K562 (cell line): ENCODE measurements around the gene THAP8. TPM values are rescaled to one million over a fixed set of nuclear protein-coding genes. Genes with fewer than 3 reads are reported as not detected.

Experiments
- AFF1 ChIP-seq, 2 experiments: fragments of 450-650 bp; IDR thresholded peaks; 2 replicates each; pipeline ENCODE4 v1.6.1; 2018; ENCODE audit warnings: mild to moderate bottlenecking in 2 of 2, low read depth in 1 of 2; ENCODE audit not compliant: partially characterized antibody in 2 of 2
- ELF4 ChIP-seq: fragments of 450-650 bp; formaldehyde crosslinking; IDR thresholded peaks from 2 replicates; pipeline ENCODE4 v1.4.0; 2022; ENCODE audit warnings: missing genetic modification characterization
- ESRRB ChIP-seq: fragments of 250-450 bp; sonication (Bioruptor Pico); IDR thresholded peaks from 2 replicates; pipeline ENCODE4 v1.5.0; 2020; ENCODE audit warnings: mild to moderate bottlenecking, moderate library complexity, borderline replicate concordance
- ETV5 ChIP-seq: sonication (generic); formaldehyde crosslinking; IDR thresholded peaks from 2 replicates; pipeline ENCODE4 v1.4.0; 2020; ENCODE audit warnings: low read depth, mild to moderate bottlenecking, missing genetic modification reagents
- FOXO4 ChIP-seq: fragments of 450-650 bp; formaldehyde crosslinking; IDR thresholded peaks from 2 replicates; pipeline ENCODE4 v1.4.0; 2020; ENCODE audit warnings: mild to moderate bottlenecking, moderate library complexity
- HNRNPLL ChIP-seq: fragments of 200-400 bp; formaldehyde crosslinking; IDR thresholded peaks from 2 replicates; pipeline ENCODE4 v1.6.1; 2017; ENCODE audit warnings: low read length, low read depth, mild to moderate bottlenecking; ENCODE audit not compliant: poor library complexity, severe bottlenecking
- KLF1 ChIP-seq: fragments of 450-650 bp; IDR thresholded peaks from 2 replicates; pipeline ENCODE4 v1.6.1; 2016; ENCODE audit warnings: missing genetic modification characterization, missing compliant biosample characterization
- KLF13 ChIP-seq: fragments of 450-650 bp; IDR thresholded peaks from 2 replicates; pipeline ENCODE4 v1.6.1; 2016; ENCODE audit warnings: missing genetic modification characterization, low read depth, mild to moderate bottlenecking, missing compliant biosample characterization, moderate library complexity, borderline replicate concordance
- LCOR ChIP-seq: sonication (generic); formaldehyde crosslinking; IDR thresholded peaks from 2 replicates; pipeline ENCODE4 v1.8.0; 2022; ENCODE audit warnings: mild to moderate bottlenecking, missing genetic modification reagents
- MAX ChIP-seq: sonication (generic); formaldehyde crosslinking; IDR thresholded peaks from 2 replicates; pipeline ENCODE4 v1.9.0; 2022; ENCODE audit warnings: mild to moderate bottlenecking, missing genetic modification reagents
- MECOM ChIP-seq: fragments of 250-450 bp; sonication (Bioruptor Pico); IDR thresholded peaks from 2 replicates; pipeline ENCODE4 v1.8.0; 2022; ENCODE audit warnings: inconsistent platforms
- NFIC ChIP-seq: fragments of 450-650 bp; IDR thresholded peaks from 2 replicates; pipeline ENCODE4 v1.6.1; 2017; ENCODE audit warnings: mild to moderate bottlenecking, inconsistent platforms
- PHF21A ChIP-seq: fragments of 450-650 bp; IDR thresholded peaks from 2 replicates; pipeline ENCODE4 v1.6.1; 2017; ENCODE audit warnings: low read depth, borderline replicate concordance
- RAD51 ChIP-seq: fragments of 450-650 bp; IDR thresholded peaks from 2 replicates; pipeline ENCODE4 v1.7.1; 2016; ENCODE audit warnings: low read depth, mild to moderate bottlenecking, borderline replicate concordance
- RCOR1 ChIP-seq, 2 experiments: IDR thresholded peaks; 2 replicates each; pipeline ENCODE4 v1.6.1; 2012; ENCODE audit warnings: low read depth in 2 of 2, low read length in 2 of 2, borderline replicate concordance in 1 of 2, improper control_type of control experiment in 1 of 2
- SMARCC2 ChIP-seq: fragments of 450-650 bp; IDR thresholded peaks from 2 replicates; pipeline ENCODE4 v1.6.1; 2017; ENCODE audit warnings: antibody characterized with exemption, moderate library complexity, mild to moderate bottlenecking, low read depth
- TEAD1 ChIP-seq, 2 experiments: fragments of 450-650 bp in 1 of 2; sonication (generic) in 1 of 2; formaldehyde crosslinking; IDR thresholded peaks; 2 replicates each; pipeline versions ENCODE4 v1.4.0 to v1.8.0; 2020 to 2022; ENCODE audit warnings: mild to moderate bottlenecking in 2 of 2, missing genetic modification reagents in 1 of 2
- ZBTB9 ChIP-seq: fragments of 450-650 bp; formaldehyde crosslinking; IDR thresholded peaks from 2 replicates; pipeline ENCODE4 v1.4.0; 2020; ENCODE audit warnings: mild to moderate bottlenecking, moderate library complexity
- ZNF232 ChIP-seq: sonication (generic); formaldehyde crosslinking; IDR thresholded peaks from 2 replicates; pipeline ENCODE4 v1.8.0; 2022; ENCODE audit warnings: mild to moderate bottlenecking, missing genetic modification reagents
- ZZZ3 ChIP-seq: fragments of 450-650 bp; IDR thresholded peaks from 2 replicates; pipeline ENCODE4 v1.6.1; 2016; ENCODE audit warnings: antibody characterized with exemption, mild to moderate bottlenecking, moderate library complexity
- polyA plus RNA-seq, 8 experiments: library from polyadenylated mRNA; depleted of rRNA in 4 of 8; stranded (reverse) in 5 of 8; unstranded in 3 of 8; fragments of >200 nt; fragmentation: Nextera tagmentation in 2 of 8; fragmentation: Illumina TruSeq in 1 of 8; extraction: Ambion mirVana in 2 of 8; extraction: Trizol in 1 of 8; gene quantifications; 2 replicates each; pipeline versions ENCODE4 v1.2.1 to v1.2.3, GENCODE V29; 2011 to 2014; ENCODE audit warnings: inconsistent platforms in 1 of 8, missing spikeins in 1 of 8
- total RNA-seq, 7 experiments: library from RNA; depleted of rRNA in 6 of 7; stranded (reverse); fragments of >200 nt in 6 of 7; fragmentation: Illumina TruSeq in 2 of 7; extraction: Trizol in 2 of 7; gene quantifications; 2 replicates each; pipeline versions ENCODE4 v1.2.1 to v1.2.3, GENCODE V29; 2011 to 2021; ENCODE audit warnings: low replicate concordance in 1 of 7

Gene THAP8
- total and polyA plus RNA-seq, 9 of the 15 experiments (the other 6 are each of a cell fraction or from before 2014, with no cell fraction given), result 0.11 to 2.0 (median 0.94) TPM

- TF ChIP-seq KLF1 (tag), result peak; percentile 82; the same call in 1 of the 2 replicates
- TF ChIP-seq HNRNPLL, result peak; percentile 52
- 0 out of 2 replicates have a peak, but pooled peaks have one; percentile 28 for TF ChIP-seq ZNF232 (CRISPR knock-in tag)
- TF ChIP-seq SMARCC2, result no peak
- 0 out of 2 replicates have a peak, but pooled peaks have one; percentile 28 for TF ChIP-seq ZBTB9
- peak in 1 of 2 experiments; percentile 88 for TF ChIP-seq AFF1 (IDR thresholded peaks at IDR 0.05; ENCODE audit: low read depth in 1 of 2, partially characterized antibody in 2 of 2)
- peak; percentile 99 for TF ChIP-seq RAD51
- peak; percentile 62; the same call in 1 of the 2 replicates for TF ChIP-seq ETV5 (CRISPR knock-in tag)
- TF ChIP-seq KLF13 (tag), result 0 out of 2 replicates have a peak, but pooled peaks have one; percentile 14
- TF ChIP-seq TEAD1 (CRISPR knock-in tag; IDR thresholded peaks at IDR 0.05), result peak in 1 of 2 experiments; percentile 22; a peak in 1 of 4 replicates
- 0 out of 2 replicates have a peak, but pooled peaks have one; percentile 17 for TF ChIP-seq PHF21A
- no peak for TF ChIP-seq MECOM (CRISPR knock-in tag)
- peak; percentile 89 for TF ChIP-seq LCOR (CRISPR knock-in tag)
- TF ChIP-seq RCOR1 (IDR thresholded peaks at IDR 0.05; ENCODE audit: borderline replicate concordance in 1 of 2, low read depth in 2 of 2, low read length in 2 of 2), result peak in 1 of 2 experiments; percentile 64; a peak in 2 of 4 replicates
- TF ChIP-seq NFIC, result 0 out of 2 replicates have a peak, but pooled peaks have one; percentile 21
- no peak for TF ChIP-seq FOXO4 (CRISPR knock-in tag)
- TF ChIP-seq MAX (CRISPR knock-in tag), result peak; percentile 95
- peak; percentile 88 for TF ChIP-seq ZZZ3
- no peak for TF ChIP-seq ELF4
- TF ChIP-seq ESRRB (CRISPR knock-in tag), result no peak
These were observed at the start of gene THAP8 (continued) for GRCh38 chr19:36054119-36054732.
